Measurements from ENCODE around the gene PHLPP2. TPM values are rescaled to one million over a fixed set of nuclear protein-coding genes. Genes with fewer than 3 reads are reported as not detected.

Gene PHLPP2
- total RNA-seq, 1 donor from 2014 or later = 3.4 TPM

DNA sequence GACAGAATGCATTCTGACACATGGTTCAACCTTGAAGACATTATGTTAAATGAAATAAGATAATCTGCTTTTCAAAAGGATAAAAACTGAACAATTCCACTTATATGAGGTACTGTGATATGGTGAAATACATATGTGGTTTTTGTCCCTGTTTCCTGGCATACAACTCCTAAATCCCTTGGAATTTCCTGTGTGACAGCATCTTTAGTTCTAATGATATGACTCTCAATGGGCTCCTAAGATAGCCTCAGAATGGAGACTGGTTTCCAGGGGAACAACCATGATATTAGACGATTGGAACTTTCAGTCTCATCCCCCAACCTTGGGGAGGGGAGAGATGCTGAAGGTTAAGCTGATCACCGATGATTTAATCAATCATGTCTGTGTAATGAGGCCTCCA, 37.7 kb upstream of the PHLPP2 start:
- TF ChIP-seq, protein P1, sequence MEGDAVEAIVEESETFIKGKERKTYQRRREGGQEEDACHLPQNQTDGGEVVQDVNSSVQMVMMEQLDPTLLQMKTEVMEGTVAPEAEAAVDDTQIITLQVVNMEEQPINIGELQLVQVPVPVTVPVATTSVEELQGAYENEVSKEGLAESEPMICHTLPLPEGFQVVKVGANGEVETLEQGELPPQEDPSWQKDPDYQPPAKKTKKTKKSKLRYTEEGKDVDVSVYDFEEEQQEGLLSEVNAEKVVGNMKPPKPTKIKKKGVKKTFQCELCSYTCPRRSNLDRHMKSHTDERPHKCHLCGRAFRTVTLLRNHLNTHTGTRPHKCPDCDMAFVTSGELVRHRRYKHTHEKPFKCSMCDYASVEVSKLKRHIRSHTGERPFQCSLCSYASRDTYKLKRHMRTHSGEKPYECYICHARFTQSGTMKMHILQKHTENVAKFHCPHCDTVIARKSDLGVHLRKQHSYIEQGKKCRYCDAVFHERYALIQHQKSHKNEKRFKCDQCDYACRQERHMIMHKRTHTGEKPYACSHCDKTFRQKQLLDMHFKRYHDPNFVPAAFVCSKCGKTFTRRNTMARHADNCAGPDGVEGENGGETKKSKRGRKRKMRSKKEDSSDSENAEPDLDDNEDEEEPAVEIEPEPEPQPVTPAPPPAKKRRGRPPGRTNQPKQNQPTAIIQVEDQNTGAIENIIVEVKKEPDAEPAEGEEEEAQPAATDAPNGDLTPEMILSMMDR (IDR thresholded peaks at IDR 0.05; ENCODE audit: borderline replicate concordance) = no peak
- H3K36me3 ChIP-seq = peaks cover 87% of the 10 kb centered on the region
- intact Hi-C loops (cut with micrococcal nuclease) = no loop called here

DNA sequence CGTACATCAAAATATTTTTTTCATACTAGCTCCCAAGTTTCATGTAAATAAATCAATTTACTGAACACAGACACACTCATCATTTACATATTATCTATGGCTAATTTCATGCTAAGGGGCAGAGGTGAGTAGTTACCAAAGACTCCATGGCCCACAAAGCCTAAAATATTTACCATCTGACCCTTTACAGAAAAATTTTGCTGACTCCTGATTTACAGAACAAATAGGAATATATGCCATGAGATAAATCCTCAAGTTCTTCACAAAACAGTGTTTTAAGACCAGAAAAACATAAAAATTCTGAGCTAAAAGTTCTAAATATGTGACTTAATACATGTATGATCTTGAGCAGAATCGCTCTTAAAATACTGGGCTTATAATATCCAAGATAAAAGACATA, 36.6 kb upstream of the PHLPP2 start:
- Histone ChIP-seq H3K27me3 (ENCODE audit: low read depth) (no peaks in the 10 kb centered on the region), H3K9me3 (replicated peaks) (no peaks in the 10 kb centered on the region), H3K36me3 (peaks cover 92% of the 10 kb centered on the region), H3K4me3 (no peak overlapping the region), H3K27ac (replicated peaks) (no peak overlapping the region), H3K4me1 (peaks cover 11% of the 10 kb centered on the region)
- intact Hi-C loops (cut with micrococcal nuclease) = no loop called here
- no peak for DNase-seq
- TF ChIP-seq, protein P1 (IDR thresholded peaks at IDR 0.05; ENCODE audit: borderline replicate concordance) = no peak

More for the DNA sequence above, 37.7 kb upstream of the PHLPP2 start:
- Histone ChIP-seq H3K27me3 (ENCODE audit: low read depth) (no peaks in the 10 kb centered on the region), H3K9me3 (replicated peaks) (no peaks in the 10 kb centered on the region), H3K4me3 (no peak overlapping the region), H3K4me1 (peaks cover 11% of the 10 kb centered on the region), H3K27ac (replicated peaks) (no peak overlapping the region)
- DNase-seq = no peak

- H3K36me3 ChIP-seq = peaks cover 96% of the 10 kb centered on the region
- H3K27ac ChIP-seq (replicated peaks) = no peak overlapping the region
- H3K4me1 ChIP-seq = peaks cover 11% of the 10 kb centered on the region
- H3K27me3 ChIP-seq (ENCODE audit: low read depth) = no peaks in the 10 kb centered on the region
- no peak overlapping the region for H3K4me3 ChIP-seq
- intact Hi-C loops (cut with micrococcal nuclease) = no loop called here
- no peaks in the 10 kb centered on the region for H3K9me3 ChIP-seq (replicated peaks)
- no peak for DNase-seq
- TF ChIP-seq, protein P1 (IDR thresholded peaks at IDR 0.05; ENCODE audit: borderline replicate concordance) = no peak
These were observed 33.8 kb upstream of the PHLPP2 start for GRCh38 chr16:71758293-71758760.

DNA sequence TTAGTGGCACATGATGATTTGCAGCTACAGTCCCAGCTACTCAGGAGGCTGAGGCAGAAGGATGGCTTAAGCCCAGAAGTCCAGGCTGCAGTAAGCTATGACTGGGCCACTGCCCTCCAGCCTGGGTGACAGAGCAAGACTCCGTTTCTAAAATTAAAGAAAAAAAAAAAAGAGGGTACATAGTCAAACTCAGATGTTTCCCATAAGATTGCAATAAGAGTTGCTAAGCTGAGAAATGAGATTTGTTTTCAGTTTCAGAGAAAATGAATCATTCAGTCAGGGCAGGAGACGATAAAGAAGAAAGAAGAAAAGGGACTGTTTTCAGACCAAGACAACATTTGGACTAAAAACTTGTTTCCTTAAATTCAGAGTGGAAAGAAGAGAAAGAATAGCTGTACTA, 30.2 kb upstream of the PHLPP2 start:
- H3K4me3 ChIP-seq = no peak overlapping the region

GRCh38 chr16:71754108-71754507, 29.6 kb upstream of the PHLPP2 start:
- H3K4me1 ChIP-seq = peaks cover 6% of the 10 kb centered on the region
- TF ChIP-seq, protein P1 (IDR thresholded peaks at IDR 0.05; ENCODE audit: borderline replicate concordance) = no peak
- no peaks in the 10 kb centered on the region for H3K9me3 ChIP-seq (replicated peaks)
- DNase-seq = no peak
- intact Hi-C loops (cut with micrococcal nuclease) = no loop called here
- peaks cover 86% of the 10 kb centered on the region for H3K36me3 ChIP-seq
- H3K27me3 ChIP-seq (ENCODE audit: low read depth) = no peaks in the 10 kb centered on the region
- H3K4me3 ChIP-seq = no peak overlapping the region
- no peak overlapping the region for H3K27ac ChIP-seq (replicated peaks)

More for the DNA sequence above, 30.2 kb upstream of the PHLPP2 start:
- H3K36me3 ChIP-seq = peaks cover 86% of the 10 kb centered on the region
- H3K27ac ChIP-seq (replicated peaks) = no peak overlapping the region
- peaks cover 11% of the 10 kb centered on the region for H3K4me1 ChIP-seq
- H3K27me3 ChIP-seq (ENCODE audit: low read depth) = no peaks in the 10 kb centered on the region
- H3K9me3 ChIP-seq (replicated peaks) = no peaks in the 10 kb centered on the region
- no peak for DNase-seq
- TF ChIP-seq, protein P1 (IDR thresholded peaks at IDR 0.05; ENCODE audit: borderline replicate concordance) = no peak
- intact Hi-C loops (cut with micrococcal nuclease) = no loop called here

Measured in left ventricle myocardium inferior (tissue), 1 donor.